Measurements from ENCODE around the gene CEP164. TPM values are rescaled to one million over a fixed set of nuclear protein-coding genes. Genes with fewer than 3 reads are reported as not detected.

Gene CEP164
- total and polyA plus RNA-seq, 8 donors: 27.4 to 43.6 (median 33.5) TPM

DNA sequence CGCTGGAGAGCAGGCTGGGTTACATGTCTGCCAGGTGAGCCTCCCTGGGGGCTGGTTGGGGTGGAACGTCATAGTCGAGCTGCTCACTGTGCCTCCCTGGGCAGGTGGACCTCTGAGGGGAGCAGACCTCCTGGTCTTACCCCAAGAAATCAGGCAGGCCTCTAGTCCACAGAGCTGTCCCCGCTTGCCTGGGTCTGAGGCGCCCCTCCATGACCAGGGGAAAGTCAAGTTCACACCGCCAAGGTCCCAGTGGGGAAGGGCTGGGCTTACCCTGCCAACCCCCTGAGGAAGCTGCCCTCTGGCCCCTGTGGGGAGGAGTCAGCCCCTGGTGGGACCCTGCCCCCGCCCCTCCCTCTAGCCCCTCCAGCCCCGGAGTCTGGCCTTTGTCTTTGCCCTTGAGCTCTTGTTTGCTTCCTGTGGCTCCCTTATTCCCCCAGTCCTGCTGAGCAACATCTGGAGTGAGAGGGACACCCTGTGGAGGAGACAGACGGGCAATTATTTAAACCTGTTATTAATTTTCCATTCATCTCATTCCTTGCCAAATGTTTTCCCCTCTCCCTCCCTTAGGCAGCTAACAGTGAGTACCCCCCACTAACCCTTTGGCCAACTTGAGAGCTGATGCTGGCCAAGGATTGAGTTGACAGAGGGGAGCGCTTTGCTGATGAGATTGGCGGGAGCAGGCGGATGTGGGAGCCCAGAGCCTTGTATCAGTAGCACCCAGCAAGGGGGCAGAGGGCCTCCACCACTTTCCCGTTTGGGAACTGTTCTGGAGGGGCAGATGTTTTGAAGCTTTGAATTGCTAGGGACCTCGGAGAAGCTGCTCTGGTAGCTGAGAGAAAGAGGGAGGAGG is 83.4 kb downstream of the CEP164 start:
- DNase-seq: peak in 1 of 4 donors; percentile 30
- TF ChIP-seq, protein P1, sequence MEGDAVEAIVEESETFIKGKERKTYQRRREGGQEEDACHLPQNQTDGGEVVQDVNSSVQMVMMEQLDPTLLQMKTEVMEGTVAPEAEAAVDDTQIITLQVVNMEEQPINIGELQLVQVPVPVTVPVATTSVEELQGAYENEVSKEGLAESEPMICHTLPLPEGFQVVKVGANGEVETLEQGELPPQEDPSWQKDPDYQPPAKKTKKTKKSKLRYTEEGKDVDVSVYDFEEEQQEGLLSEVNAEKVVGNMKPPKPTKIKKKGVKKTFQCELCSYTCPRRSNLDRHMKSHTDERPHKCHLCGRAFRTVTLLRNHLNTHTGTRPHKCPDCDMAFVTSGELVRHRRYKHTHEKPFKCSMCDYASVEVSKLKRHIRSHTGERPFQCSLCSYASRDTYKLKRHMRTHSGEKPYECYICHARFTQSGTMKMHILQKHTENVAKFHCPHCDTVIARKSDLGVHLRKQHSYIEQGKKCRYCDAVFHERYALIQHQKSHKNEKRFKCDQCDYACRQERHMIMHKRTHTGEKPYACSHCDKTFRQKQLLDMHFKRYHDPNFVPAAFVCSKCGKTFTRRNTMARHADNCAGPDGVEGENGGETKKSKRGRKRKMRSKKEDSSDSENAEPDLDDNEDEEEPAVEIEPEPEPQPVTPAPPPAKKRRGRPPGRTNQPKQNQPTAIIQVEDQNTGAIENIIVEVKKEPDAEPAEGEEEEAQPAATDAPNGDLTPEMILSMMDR (IDR thresholded peaks at IDR 0.05): no peak
- no peaks in the 10 kb centered on the region for H3K4me1 ChIP-seq
- H3K27ac ChIP-seq: no peak overlapping the region
- peaks cover 0 to 59% of the 10 kb centered on the region in 2 donors for H3K36me3 ChIP-seq
- intact Hi-C loops (cut with DNase I): no loop called here
- no peaks in the 10 kb centered on the region for H3K27me3 ChIP-seq
- H3K9me3 ChIP-seq: peaks cover 0 to 5% of the 10 kb centered on the region in 2 donors
- no peak for ATAC-seq
- no peak overlapping the region for H3K4me3 ChIP-seq

GRCh38 chr11:117411736-117412135 is 84.1 kb downstream of the CEP164 start:
- ATAC-seq (no peak), DNase-seq (peak in 1 of 4 donors; percentile 20)
- H3K9me3 ChIP-seq: no peaks in the 10 kb centered on the region
- no peaks in the 10 kb centered on the region for H3K4me1 ChIP-seq
- H3K4me3 ChIP-seq: no peak overlapping the region
- peaks cover 0 to 4% of the 10 kb centered on the region in 2 donors for H3K27me3 ChIP-seq
- no peak overlapping the region for H3K27ac ChIP-seq
- H3K36me3 ChIP-seq: peaks cover 0 to 55% of the 10 kb centered on the region in 2 donors
- TF ChIP-seq, protein P1 (IDR thresholded peaks at IDR 0.05): no peak
- intact Hi-C loops (cut with DNase I): no loop called here

GRCh38 chr11:117412176-117412575 is 84.5 kb downstream of the CEP164 start:
- Histone ChIP-seq H3K4me1 (no peaks in the 10 kb centered on the region), H3K4me3 (no peak overlapping the region), H3K9me3 (no peaks in the 10 kb centered on the region), H3K27ac (no peak overlapping the region), H3K27me3 (peaks cover 0 to 9% of the 10 kb centered on the region in 2 donors), H3K36me3 (peaks cover 0 to 51% of the 10 kb centered on the region in 2 donors)
- intact Hi-C loops (cut with DNase I): no loop called here
- ATAC-seq: no peak
- TF ChIP-seq, protein P1 (IDR thresholded peaks at IDR 0.05): no peak
- DNase-seq: peak in 1 of 4 donors; percentile 13

DNA sequence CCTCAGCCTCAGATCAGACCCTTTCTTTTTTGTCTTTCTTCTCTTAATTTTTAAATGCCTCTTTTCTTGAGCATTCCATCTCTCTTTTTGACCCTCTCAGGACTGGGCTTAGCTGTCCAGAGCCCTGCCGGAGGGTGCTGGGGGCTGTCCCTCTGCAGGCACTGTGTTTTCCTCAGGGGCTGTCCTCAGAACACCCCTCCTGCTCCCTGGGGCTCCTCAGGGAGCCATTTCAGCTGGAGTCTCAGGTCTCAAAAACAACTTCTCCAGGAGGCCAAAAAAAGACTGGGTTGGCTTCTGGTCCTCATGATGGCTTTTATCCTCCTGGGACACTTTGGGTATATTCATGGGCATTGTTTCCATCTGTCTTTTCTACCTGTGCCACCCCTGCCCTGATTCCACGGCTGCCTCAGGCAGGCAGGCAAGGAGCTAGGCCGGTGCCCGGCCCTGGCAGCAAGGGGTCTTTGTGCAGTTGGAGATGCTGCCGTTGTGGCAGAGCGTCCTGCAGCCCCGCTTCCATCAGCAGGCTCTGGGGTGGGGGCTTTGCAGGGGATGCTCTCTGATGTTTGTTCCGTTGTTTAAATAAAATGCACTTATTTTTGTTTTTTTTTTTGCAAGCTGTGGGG is 85.1 kb downstream of the CEP164 start:
- Histone ChIP-seq H3K27me3 (peaks cover 0 to 11% of the 10 kb centered on the region in 2 donors), H3K4me3 (no peak overlapping the region), H3K9me3 (no peaks in the 10 kb centered on the region), H3K4me1 (no peaks in the 10 kb centered on the region), H3K27ac (no peak overlapping the region), H3K36me3 (peaks cover 0 to 46% of the 10 kb centered on the region in 2 donors)
- TF ChIP-seq, protein P1 (IDR thresholded peaks at IDR 0.05): no peak
- no peak for ATAC-seq
- intact Hi-C loops (cut with DNase I): no loop called here
- DNase-seq: peak in 1 of 4 donors; percentile 21

DNA sequence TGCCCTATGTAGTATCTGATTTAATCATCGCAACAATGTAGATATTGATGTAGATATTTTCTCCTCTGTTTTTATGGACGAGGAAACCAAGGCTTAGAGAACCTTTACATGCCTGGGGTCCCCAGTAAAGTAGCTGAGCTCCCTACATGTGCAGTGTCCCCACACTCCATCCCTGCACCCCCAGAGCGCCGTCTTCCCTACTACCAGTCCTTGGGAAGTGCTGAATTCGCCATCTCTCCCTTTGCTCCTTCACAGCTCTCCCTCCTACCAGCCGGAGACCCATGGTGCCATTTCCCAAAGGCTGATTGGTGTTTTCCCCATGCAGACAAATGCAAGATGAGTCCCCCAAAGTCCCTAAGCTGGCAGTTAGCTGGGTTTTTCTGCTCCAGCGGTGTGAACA is 86.0 kb downstream of the CEP164 start:
- intact Hi-C loops (cut with DNase I): no loop called here
- no peaks in the 10 kb centered on the region for H3K4me1 ChIP-seq
- no peaks in the 10 kb centered on the region for H3K9me3 ChIP-seq
- no peak overlapping the region for H3K4me3 ChIP-seq
- DNase-seq (peak in 1 of 4 donors; percentile 3), ATAC-seq (no peak)
- H3K36me3 ChIP-seq: peaks cover 0 to 38% of the 10 kb centered on the region in 2 donors
- H3K27me3 ChIP-seq: peaks cover 0 to 11% of the 10 kb centered on the region in 2 donors
- H3K27ac ChIP-seq: no peak overlapping the region
- TF ChIP-seq, protein P1 (IDR thresholded peaks at IDR 0.05): no peak
